HepG2 (cell line): ENCODE measurements around the gene PRKCZ. TPM values are rescaled to one million over a fixed set of nuclear protein-coding genes. Genes with fewer than 3 reads are reported as not detected.

Experiments used
- AGO1 ChIP-seq: fragments of 200-400 bp; formaldehyde crosslinking; IDR thresholded peaks from 2 replicates; pipeline ENCODE4 v1.6.1; 2017; ENCODE audit warnings: mild to moderate bottlenecking, low read depth, low read length, moderate library complexity; ENCODE audit not compliant: poor library complexity, severe bottlenecking
- AGO2 ChIP-seq: fragments of 200-400 bp; formaldehyde crosslinking; optimal IDR thresholded peaks from 2 replicates; pipeline ENCODE3; 2017; ENCODE audit warnings: mild to moderate bottlenecking, low read depth, low read length, moderate library complexity
- ARNT ChIP-seq: fragments of 450-650 bp; IDR thresholded peaks from 2 replicates; pipeline ENCODE4 v1.6.1; 2017
- BCL6 ChIP-seq: IDR thresholded peaks from 2 replicates; pipeline ENCODE4 v1.6.1; 2016; ENCODE audit warnings: missing genetic modification reagents, missing compliant biosample characterization
- HNRNPK ChIP-seq: fragments of 200-400 bp; formaldehyde crosslinking; IDR thresholded peaks from 2 replicates; pipeline ENCODE4 v1.6.1; 2018; ENCODE audit warnings: low read length, low read depth, moderate library complexity, mild to moderate bottlenecking; ENCODE audit not compliant: poor library complexity, severe bottlenecking
- KDM6A ChIP-seq: IDR thresholded peaks from 2 replicates; pipeline ENCODE4 v1.6.1; 2016; ENCODE audit warnings: low read depth
- MIER3 ChIP-seq: IDR thresholded peaks from 2 replicates; pipeline ENCODE4 v1.6.1; 2016; ENCODE audit warnings: missing compliant biosample characterization, borderline replicate concordance
- RCOR2 ChIP-seq: IDR thresholded peaks from 2 replicates; pipeline ENCODE4 v1.6.1; 2016; ENCODE audit warnings: missing biosample characterization, missing genetic modification reagents
- REL ChIP-seq: sonication (generic); formaldehyde crosslinking; conservative IDR thresholded peaks from 2 replicates; pipeline ENCODE4 v1.8.0; 2022; ENCODE audit warnings: mild to moderate bottlenecking, missing genetic modification reagents, moderate library complexity
- SMYD3 ChIP-seq: sonication (generic); formaldehyde crosslinking; IDR thresholded peaks from 2 replicates; pipeline ENCODE4 v1.8.1; 2023; ENCODE audit warnings: mild to moderate bottlenecking, missing genetic modification reagents
- SP140L ChIP-seq: sonication (generic); formaldehyde crosslinking; IDR thresholded peaks from 2 replicates; pipeline ENCODE4 v1.4.0; 2020; ENCODE audit warnings: missing genetic modification reagents, borderline replicate concordance
- SSRP1 ChIP-seq: IDR thresholded peaks from 2 replicates; pipeline ENCODE4 v1.6.1; 2016; ENCODE audit warnings: control low read depth
- TRAFD1 ChIP-seq: sonication (generic); formaldehyde crosslinking; IDR thresholded peaks from 2 replicates; pipeline ENCODE4 v1.5.1; 2020; ENCODE audit warnings: missing genetic modification reagents, mild to moderate bottlenecking, borderline replicate concordance
- TRIM24 ChIP-seq: sonication (generic); formaldehyde crosslinking; IDR thresholded peaks from 2 replicates; pipeline ENCODE4 v1.8.0; 2022; ENCODE audit warnings: mild to moderate bottlenecking, missing genetic modification reagents
- TSC22D2 ChIP-seq: sonication (generic); formaldehyde crosslinking; IDR thresholded peaks from 2 replicates; pipeline ENCODE4 v1.5.1; 2020; ENCODE audit warnings: missing genetic modification reagents, mild to moderate bottlenecking, borderline replicate concordance
- ZC3H4 ChIP-seq: sonication (generic); formaldehyde crosslinking; IDR thresholded peaks from 2 replicates; pipeline ENCODE4 v1.4.0; 2020; ENCODE audit warnings: missing genetic modification reagents, borderline replicate concordance
- ZNF292 ChIP-seq: sonication (generic); formaldehyde crosslinking; IDR thresholded peaks from 2 replicates; pipeline ENCODE4 v1.8.1; 2022; ENCODE audit warnings: mild to moderate bottlenecking, low read depth, missing genetic modification reagents, borderline replicate concordance
- ZNF34 ChIP-seq: sonication (generic); formaldehyde crosslinking; IDR thresholded peaks from 2 replicates; pipeline ENCODE4 v1.4.0; 2020; ENCODE audit warnings: mild to moderate bottlenecking, missing genetic modification reagents, borderline replicate concordance
- ZNF615 ChIP-seq: sonication (generic); formaldehyde crosslinking; IDR thresholded peaks from 2 replicates; pipeline ENCODE4 v1.5.0; 2020; ENCODE audit warnings: mild to moderate bottlenecking, missing genetic modification reagents, borderline replicate concordance
- ZNF747 ChIP-seq: sonication (generic); formaldehyde crosslinking; IDR thresholded peaks from 2 replicates; pipeline ENCODE4 v1.8.1; 2023; ENCODE audit warnings: missing genetic modification reagents, mild to moderate bottlenecking, borderline replicate concordance
- polyA plus RNA-seq, 8 experiments: library from polyadenylated mRNA; depleted of rRNA in 3 of 8; stranded (reverse) in 7 of 8; unstranded in 1 of 8; fragments of >200 nt; fragmentation: Illumina TruSeq in 4 of 8; extraction: Trizol in 4 of 8; gene quantifications; 2 replicates each; pipeline versions ENCODE4 v1.2.1 to v1.2.3, GENCODE V29; 2011 to 2016; ENCODE audit warnings: low read depth in 4 of 8, missing spikeins in 1 of 8, mixed read lengths in 1 of 8; ENCODE audit not compliant: insufficient read depth in 1 of 8
- total RNA-seq, 5 experiments: library from RNA; depleted of rRNA; stranded (reverse); fragments of >200 nt; fragmentation: Illumina TruSeq; extraction: Trizol; gene quantifications; 2 replicates each; pipeline ENCODE4 v1.2.3, GENCODE V29; 2016; ENCODE audit warnings: low read depth in 1 of 5
- TF ChIP-seq, protein P1 (sequence below): sonication (generic); formaldehyde crosslinking; IDR thresholded peaks from 2 replicates; pipeline ENCODE4 v1.4.0; 2020; ENCODE audit warnings: low read depth, missing genetic modification reagents
- TF ChIP-seq, protein P2 (sequence below): sonication (generic); formaldehyde crosslinking; IDR thresholded peaks from 2 replicates; pipeline ENCODE4 v1.5.1; 2020; ENCODE audit warnings: missing genetic modification reagents, mild to moderate bottlenecking, borderline replicate concordance

PRKCZ gene
- total and polyA plus RNA-seq, 2 of the 13 experiments (the other 11 are each of a cell fraction or from before 2014, with no cell fraction given): 34.7 to 85.2 TPM

GRCh38 chr1:2134621-2135307 is 84.6 kb downstream of the PRKCZ start (continued):
- TF ChIP-seq, protein P1, sequence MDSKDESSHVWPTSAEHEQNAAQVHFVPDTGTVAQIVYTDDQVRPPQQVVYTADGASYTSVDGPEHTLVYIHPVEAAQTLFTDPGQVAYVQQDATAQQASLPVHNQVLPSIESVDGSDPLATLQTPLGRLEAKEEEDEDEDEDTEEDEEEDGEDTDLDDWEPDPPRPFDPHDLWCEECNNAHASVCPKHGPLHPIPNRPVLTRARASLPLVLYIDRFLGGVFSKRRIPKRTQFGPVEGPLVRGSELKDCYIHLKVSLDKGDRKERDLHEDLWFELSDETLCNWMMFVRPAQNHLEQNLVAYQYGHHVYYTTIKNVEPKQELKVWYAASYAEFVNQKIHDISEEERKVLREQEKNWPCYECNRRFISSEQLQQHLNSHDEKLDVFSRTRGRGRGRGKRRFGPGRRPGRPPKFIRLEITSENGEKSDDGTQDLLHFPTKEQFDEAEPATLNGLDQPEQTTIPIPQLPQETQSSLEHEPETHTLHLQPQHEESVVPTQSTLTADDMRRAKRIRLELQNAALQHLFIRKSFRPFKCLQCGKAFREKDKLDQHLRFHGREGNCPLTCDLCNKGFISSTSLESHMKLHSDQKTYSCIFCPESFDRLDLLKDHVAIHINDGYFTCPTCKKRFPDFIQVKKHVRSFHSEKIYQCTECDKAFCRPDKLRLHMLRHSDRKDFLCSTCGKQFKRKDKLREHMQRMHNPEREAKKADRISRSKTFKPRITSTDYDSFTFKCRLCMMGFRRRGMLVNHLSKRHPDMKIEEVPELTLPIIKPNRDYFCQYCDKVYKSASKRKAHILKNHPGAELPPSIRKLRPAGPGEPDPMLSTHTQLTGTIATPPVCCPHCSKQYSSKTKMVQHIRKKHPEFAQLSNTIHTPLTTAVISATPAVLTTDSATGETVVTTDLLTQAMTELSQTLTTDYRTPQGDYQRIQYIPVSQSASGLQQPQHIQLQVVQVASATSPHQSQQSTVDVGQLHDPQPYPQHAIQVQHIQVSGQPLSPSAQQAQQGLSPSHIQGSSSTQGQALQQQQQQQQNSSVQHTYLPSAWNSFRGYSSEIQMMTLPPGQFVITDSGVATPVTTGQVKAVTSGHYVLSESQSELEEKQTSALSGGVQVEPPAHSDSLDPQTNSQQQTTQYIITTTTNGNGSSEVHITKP (CRISPR knock-in tag): peak; percentile 47; the same call in 1 of the 2 replicates
- TF ChIP-seq TRIM24: no peak
- TF ChIP-seq, protein P2, sequence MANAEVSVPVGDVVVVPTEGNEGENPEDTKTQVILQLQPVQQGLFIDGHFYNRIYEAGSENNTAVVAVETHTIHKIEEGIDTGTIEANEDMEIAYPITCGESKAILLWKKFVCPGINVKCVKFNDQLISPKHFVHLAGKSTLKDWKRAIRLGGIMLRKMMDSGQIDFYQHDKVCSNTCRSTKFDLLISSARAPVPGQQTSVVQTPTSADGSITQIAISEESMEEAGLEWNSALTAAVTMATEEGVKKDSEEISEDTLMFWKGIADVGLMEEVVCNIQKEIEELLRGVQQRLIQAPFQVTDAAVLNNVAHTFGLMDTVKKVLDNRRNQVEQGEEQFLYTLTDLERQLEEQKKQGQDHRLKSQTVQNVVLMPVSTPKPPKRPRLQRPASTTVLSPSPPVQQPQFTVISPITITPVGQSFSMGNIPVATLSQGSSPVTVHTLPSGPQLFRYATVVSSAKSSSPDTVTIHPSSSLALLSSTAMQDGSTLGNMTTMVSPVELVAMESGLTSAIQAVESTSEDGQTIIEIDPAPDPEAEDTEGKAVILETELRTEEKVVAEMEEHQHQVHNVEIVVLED: 0 out of 2 replicates have a peak, but pooled peaks have one; percentile 49
- peak; percentile 77 for TF ChIP-seq AGO2
- TF ChIP-seq KDM6A (CRISPR knock-in tag): no peak
- peak; percentile 70; the same call in 1 of the 2 replicates for TF ChIP-seq ZNF747 (CRISPR knock-in tag)
- no peak for TF ChIP-seq SSRP1
- TF ChIP-seq RCOR2: peak; percentile 63; the same call in 1 of the 2 replicates
- TF ChIP-seq TSC22D2 (CRISPR knock-in tag): peak; percentile 61; the same call in 1 of the 2 replicates
- no peak for TF ChIP-seq ZNF615 (CRISPR knock-in tag)
- TF ChIP-seq SMYD3 (CRISPR knock-in tag): peak; percentile 71; the same call in 1 of the 2 replicates
- no peak for TF ChIP-seq ARNT
- TF ChIP-seq TRAFD1 (CRISPR knock-in tag): no peak
- TF ChIP-seq MIER3 (CRISPR knock-in tag): peak; percentile 29; the same call in 1 of the 2 replicates
- no peak for TF ChIP-seq REL
- TF ChIP-seq BCL6 (CRISPR knock-in tag): peak; percentile 10; the same call in 1 of the 2 replicates
- peak; percentile 86 for TF ChIP-seq ZNF292 (CRISPR knock-in tag)
- no peak for TF ChIP-seq ZNF34 (CRISPR knock-in tag)
- no peak for TF ChIP-seq SP140L (CRISPR knock-in tag)
- no peak; the same call in 1 of the 2 replicates for TF ChIP-seq ZC3H4
- TF ChIP-seq HNRNPK: no peak
- peak; percentile 24 for TF ChIP-seq AGO1
